HG03097 (cell line): ENCODE results near the gene ZCCHC8.
"Not testable (repeated sequence)": the region's sequence is repeated elsewhere in the genome, so short reads cannot be mapped to it uniquely, and the experiment has no call there.

ENCODE experiments used
- ATAC-seq: cut with Tn5 transposase; IDR thresholded peaks from one replicate; pipeline ENCODE4 v1.9.1; 2021; ENCODE audit not compliant: unreplicated experiment, low FRiP score

The ZCCHC8 gene

DNA sequence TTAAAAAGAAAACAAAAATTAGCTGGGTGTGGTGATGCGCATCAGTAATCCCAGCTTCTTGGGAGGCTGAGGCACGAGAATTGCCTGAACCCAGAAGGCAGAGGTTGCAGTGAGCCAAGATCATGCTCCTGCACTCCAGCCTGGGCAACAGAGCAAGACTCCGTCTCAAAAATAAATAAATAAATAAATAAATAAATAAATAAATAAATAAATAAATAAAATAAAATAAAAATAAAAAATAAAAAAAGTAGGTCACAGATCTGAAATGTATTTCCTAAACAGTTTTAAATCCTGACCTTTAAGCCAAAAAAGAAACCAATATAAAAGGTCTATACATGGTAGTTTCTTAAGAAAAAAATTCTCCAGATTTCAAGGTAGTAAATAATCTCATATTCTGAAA lies 12.3 kb upstream of the ZCCHC8 start:
- ATAC-seq = not testable (repeated sequence)

- ATAC-seq = no peak
Measured at GRCh38 chr12:122508163-122508562, 7.4 kb upstream of the ZCCHC8 start.

- no peak for ATAC-seq
Measured at GRCh38 chr12:122506393-122506938, 5.7 kb upstream of the ZCCHC8 start.

DNA sequence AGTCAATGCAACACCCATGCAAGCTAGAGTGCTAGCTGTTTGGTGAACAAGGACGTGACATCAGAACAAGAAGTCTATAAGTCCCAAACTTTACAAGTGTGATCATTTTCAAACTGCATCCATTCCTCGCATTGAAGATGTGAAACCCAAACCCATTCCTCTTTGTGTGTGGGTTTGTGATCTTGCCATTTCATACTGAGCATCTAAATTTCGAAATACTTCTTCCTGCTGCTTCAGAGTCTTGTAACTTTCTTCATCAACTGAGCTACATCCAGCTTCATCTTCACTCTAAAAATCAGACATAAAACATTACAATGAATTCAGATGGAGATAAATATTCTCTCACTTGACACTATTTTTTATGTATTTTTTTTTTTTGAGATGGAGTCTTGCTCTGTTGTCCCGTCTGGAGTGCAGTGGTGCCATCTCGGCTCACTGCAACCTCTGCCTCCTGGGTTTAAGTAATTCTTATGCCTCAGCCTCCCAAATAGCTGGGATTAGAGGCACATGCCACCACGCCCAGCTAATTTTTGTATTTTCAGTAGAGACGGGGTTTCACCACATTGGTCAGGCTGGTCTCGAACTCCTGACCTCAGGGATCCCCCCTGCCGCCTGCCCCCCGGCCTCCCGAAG lies 4.8 kb upstream of the ZCCHC8 start:
- no peak for ATAC-seq

DNA sequence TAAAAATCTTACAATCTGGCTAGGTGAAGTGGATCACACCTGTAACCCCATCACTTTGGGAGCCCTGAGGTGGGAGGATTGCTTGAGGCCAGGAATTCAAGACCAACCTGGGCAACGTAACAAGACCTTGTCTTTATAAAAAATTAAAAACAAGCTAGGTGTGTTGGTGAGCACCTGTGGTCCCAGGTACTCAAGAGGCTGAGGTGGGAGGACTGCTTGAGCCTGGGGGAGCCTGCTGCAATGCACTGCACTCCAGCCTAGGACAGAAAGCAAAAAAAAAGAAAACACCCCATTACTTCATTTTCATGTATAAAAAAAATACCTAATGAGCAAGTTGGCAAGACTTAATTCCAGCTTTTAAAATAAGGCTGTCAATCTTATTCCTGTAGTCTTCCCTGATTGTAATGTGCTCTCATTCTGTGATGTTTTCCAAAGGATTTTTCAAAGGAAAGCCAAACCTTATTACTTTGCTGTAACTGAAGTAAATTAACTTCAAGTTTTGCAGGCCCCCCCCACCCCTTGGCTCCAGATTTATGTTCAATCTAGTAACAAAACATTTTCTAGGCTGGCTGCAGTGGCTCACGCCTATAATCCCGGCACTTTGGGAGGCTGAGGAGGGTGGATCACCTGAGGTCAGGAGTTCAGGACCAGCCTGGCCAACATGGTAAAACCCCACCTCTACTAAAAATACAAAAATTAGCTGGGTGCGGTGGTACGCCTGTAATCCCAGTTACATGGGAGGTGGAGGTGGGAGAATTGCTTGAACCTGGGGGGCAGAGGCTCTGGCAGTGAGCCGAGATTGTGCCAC lies 3.3 kb upstream of the ZCCHC8 start:
- no peak for ATAC-seq

- no peak for ATAC-seq
Measured at GRCh38 chr12:122503147-122503751, 2.5 kb upstream of the ZCCHC8 start.

DNA sequence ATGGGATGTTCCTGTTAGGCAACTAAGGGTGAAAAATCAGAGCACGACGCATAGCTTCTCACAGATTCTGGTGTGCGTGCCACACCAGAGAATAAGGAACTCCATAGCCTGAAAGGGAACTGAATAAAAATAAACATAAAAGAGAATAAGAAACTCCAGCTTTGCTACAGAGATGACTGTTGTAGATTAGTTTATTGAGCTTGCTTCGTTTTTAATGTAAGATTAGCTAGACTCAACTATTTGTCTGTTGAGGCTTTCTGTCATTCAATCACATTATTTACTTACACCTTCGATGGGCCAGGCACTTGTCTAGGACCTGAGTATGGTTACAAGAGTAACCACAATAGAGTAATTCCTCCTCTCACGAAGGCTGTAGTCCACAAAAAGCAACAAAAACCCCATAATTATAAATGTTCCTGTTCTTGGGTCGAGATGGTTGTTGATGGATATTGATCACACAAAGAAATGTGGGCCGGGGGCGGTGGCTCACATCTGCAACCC lies 807 bp upstream of the ZCCHC8 start:
- ATAC-seq = no peak

GRCh38 chr12:122499991-122500684 lies 594 bp downstream of the ZCCHC8 start:
- ATAC-seq = peak; percentile 11

DNA sequence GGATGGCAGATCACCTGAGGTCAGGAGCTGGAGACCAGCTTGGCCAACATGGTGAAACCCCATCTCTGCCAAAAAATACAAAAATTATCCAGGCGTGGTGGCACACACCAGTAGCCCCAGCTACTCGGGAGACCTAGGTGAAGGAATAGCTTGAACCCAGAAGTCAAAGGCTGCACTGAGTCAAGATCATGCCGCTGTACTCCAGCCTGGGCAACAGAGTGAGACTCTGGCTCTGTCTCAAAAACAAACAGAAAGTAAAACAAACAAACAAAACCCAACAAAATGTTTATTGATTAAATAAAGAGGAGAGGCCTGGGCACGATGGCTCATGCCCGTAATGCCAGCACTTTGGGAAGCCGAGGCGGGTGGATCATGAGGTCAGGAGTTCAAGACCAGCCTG lies 5.5 kb downstream of the ZCCHC8 start:
- ATAC-seq = no peak

DNA sequence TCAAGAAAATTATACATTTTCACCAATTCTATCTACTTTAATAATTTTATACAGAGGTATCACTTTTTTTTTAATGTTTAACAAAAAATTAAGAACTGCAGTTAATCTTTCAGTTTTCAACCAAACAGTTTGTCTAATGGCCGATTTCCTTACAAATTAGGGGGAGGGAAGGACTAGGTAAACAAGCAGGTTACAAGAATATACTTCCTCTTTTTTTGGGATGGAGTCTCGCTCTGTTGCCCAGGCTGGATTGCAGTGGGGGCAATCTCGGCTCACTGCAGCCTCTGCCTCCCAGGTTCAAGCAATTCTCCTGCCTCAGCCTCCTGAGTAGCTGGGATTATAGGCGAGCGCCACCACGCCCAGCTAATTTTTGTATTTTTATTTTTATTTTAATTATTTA lies 7.5 kb downstream of the ZCCHC8 start:
- not testable (repeated sequence) for ATAC-seq

DNA sequence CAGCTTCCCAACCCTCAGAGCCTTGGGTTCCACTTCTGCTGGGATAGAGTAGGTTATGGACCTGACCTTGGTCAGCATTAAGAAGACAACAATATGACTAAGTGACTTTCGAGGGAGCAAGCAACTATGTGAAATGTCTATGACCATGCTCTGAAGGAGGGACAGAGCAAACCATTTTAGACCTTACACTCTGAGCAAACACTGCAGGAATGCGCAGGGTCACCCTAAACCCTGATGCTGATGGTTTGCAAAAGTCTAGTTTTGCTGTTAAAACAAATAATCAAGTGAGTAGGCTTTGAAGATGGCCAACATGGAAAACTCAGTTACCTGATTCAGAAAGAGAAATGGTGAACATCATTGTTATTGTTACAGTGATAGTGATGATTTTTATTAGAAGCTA lies 8.7 kb downstream of the ZCCHC8 start:
- ATAC-seq = no peak

GRCh38 chr12:122489038-122489437 lies 11.7 kb downstream of the ZCCHC8 start:
- no peak for ATAC-seq

GRCh38 chr12:122487807-122488206 lies 12.9 kb downstream of the ZCCHC8 start:
- ATAC-seq = not testable (repeated sequence)

- no peak for ATAC-seq
Measured at GRCh38 chr12:122486805-122487426, 13.8 kb downstream of the ZCCHC8 start.

DNA sequence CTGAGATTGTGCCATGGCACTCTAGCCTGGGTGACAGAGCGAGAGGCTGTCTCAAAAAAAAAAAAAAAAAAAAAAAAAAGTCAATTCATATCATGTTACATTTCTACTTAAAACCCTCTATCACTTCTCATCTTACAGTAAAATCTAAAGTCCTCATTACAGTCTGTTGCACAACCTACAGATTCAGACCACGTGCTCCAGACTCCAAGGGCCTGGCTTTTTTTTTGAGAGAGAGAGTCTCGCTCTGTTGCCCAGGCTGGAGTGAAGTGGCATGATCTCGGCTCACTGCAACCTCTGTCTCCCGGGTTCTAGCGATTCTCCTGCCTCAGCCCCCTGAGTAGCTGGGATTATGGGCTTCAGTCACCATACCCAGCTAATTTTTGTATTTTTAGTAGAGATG lies 14.4 kb downstream of the ZCCHC8 start:
- not testable (repeated sequence) for ATAC-seq

DNA sequence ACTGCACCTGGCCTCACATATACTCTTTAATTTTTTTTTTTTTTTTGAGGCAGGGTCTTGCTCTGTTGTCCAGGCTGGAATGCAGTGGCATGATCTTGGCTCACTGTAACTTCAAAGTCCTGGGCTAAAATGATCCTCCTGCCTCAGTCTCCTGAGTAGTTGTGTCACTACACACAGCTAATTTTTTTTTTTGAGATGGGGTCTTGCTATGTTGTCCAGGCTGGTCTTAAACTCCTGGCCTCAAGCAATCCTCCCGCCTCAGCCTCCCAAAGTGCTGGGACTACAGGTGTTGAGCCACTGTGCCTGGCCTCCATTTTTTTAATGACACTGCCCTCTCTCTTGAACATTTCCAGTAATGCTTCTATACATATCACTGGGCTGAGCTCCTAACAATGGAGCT lies 16.3 kb downstream of the ZCCHC8 start:
- not testable (repeated sequence) for ATAC-seq

- no peak for ATAC-seq
Measured at GRCh38 chr12:122483969-122484368, 16.8 kb downstream of the ZCCHC8 start.

GRCh38 chr12:122481861-122482260 lies 18.9 kb downstream of the ZCCHC8 start:
- no peak for ATAC-seq

DNA sequence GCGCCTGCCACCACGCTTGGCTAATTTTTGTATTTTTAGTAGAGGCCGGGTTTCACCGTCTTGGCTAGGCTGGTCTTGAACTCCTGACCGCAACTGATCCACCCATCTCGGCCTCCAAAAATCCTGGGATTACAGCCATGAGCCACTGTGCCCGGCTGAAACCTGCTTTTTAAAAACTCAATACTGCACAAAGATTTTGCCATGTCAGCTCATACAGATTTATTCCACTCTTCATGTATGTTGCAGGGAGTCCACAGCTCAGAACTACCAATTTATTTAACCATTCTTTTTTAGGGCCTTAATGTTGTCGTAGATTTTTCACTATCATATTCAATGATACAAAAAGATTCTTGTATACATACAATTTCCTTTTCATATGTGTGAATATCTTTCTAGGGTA lies 20.0 kb downstream of the ZCCHC8 start:
- no peak for ATAC-seq

- ATAC-seq = no peak
Measured at GRCh38 chr12:122474324-122474716, 26.4 kb downstream of the ZCCHC8 start.
